ENCODE results near the gene TRMT112. TPM values are rescaled to one million over a fixed set of nuclear protein-coding genes. Genes with fewer than 3 reads are reported as not detected.
A peak's percentile ranks its signal among the peaks of the same experiment; 100 is the strongest.
"Not testable (repeated sequence)": the region's sequence is repeated elsewhere in the genome, so short reads cannot be mapped to it uniquely, and the experiment has no call there.

The TRMT112 gene
- total RNA-seq, 1 donor from 2014 or later = 149 TPM

DNA sequence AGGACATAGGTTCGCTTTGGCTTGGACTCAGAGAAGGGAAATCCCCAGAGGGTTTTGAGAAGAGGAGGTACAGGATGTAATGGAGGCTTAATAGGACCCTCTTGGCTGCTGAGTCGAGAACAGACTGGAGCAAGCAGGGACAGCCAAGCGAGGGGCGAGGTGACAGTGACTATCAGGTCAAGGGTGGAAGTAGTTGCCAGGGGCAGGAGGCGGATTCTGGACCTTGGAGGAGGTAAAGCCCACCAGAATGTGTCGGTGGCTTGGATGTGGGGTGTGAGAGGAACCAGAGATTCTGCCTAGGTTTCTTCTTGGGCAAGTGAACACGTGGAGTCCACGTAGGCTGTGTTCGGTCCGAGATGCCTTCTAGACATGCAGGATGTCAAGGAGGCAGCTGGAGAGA is 4.4 kb downstream of the TRMT112 start:
- Mint-ChIP-seq H3K27ac (peak overlapping the region; percentile 23), H3K27me3 (no peaks in the 10 kb centered on the region), H3K9me3 (ENCODE audit: low read depth) (no peaks in the 10 kb centered on the region), H3K4me1 (ENCODE audit: low read depth) (peaks cover 6% of the 10 kb centered on the region), H3K4me3 (ENCODE audit: low read depth) (no peak overlapping the region), H3K36me3 (ENCODE audit: insufficient read depth) (peaks cover 5% of the 10 kb centered on the region)
- TF ChIP-seq CTCF (IDR thresholded peaks at IDR 0.05; ENCODE audit: unreplicated experiment) = no peak
- DNase-seq (ENCODE audit: low spot score, unreplicated experiment) = no peak

- not testable (repeated sequence) for H3K4me1 Mint-ChIP-seq (ENCODE audit: low read depth); H3K27me3 Mint-ChIP-seq; H3K36me3 Mint-ChIP-seq (ENCODE audit: insufficient read depth); H3K9me3 Mint-ChIP-seq (ENCODE audit: low read depth); DNase-seq (ENCODE audit: low spot score, unreplicated experiment); H3K4me3 Mint-ChIP-seq (ENCODE audit: low read depth); H3K27ac Mint-ChIP-seq
Measured at GRCh38 chr11:64307795-64308194, 9.6 kb downstream of the TRMT112 start.

- Mint-ChIP-seq H3K9me3 (ENCODE audit: low read depth) (no peaks in the 10 kb centered on the region), H3K4me3 (ENCODE audit: low read depth) (peak overlapping the region; percentile 94), H3K27me3 (peaks cover 3% of the 10 kb centered on the region), H3K4me1 (ENCODE audit: low read depth) (peaks cover 9% of the 10 kb centered on the region), H3K27ac (peak overlapping the region; percentile 96), H3K36me3 (ENCODE audit: insufficient read depth) (no peaks in the 10 kb centered on the region)
- TF ChIP-seq CTCF (IDR thresholded peaks at IDR 0.05; ENCODE audit: unreplicated experiment) = no peak
- DNase-seq (ENCODE audit: low spot score, unreplicated experiment) = no peak
Measured at GRCh38 chr11:64306876-64307622, 10.3 kb downstream of the TRMT112 start.

DNA sequence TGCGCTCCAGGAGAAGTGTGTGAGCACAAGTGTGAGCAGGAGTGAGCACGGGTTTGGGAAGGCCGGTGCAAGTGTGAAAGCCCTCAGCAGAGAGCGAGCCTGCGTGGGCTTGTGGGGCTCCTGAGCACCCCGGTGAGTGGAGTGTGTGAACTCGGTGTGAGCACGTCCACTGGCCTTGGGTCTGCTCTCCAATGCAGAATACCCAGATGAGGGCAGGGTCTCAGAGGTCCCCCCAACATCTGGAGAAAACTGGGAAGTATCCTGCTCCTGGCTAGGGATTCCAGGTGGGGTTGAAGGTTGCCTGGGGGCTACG is 10.8 kb downstream of the TRMT112 start:
- H3K27me3 Mint-ChIP-seq = peaks cover 9% of the 10 kb centered on the region
- TF ChIP-seq CTCF (IDR thresholded peaks at IDR 0.05; ENCODE audit: unreplicated experiment) = no peak
- H3K4me3 Mint-ChIP-seq (ENCODE audit: low read depth) = peak overlapping the region; percentile 94
- H3K9me3 Mint-ChIP-seq (ENCODE audit: low read depth) = no peaks in the 10 kb centered on the region
- H3K36me3 Mint-ChIP-seq (ENCODE audit: insufficient read depth) = no peaks in the 10 kb centered on the region
- DNase-seq (ENCODE audit: low spot score, unreplicated experiment) = no peak
- peak overlapping the region; percentile 96 for H3K27ac Mint-ChIP-seq
- H3K4me1 Mint-ChIP-seq (ENCODE audit: low read depth) = peaks cover 9% of the 10 kb centered on the region

DNA sequence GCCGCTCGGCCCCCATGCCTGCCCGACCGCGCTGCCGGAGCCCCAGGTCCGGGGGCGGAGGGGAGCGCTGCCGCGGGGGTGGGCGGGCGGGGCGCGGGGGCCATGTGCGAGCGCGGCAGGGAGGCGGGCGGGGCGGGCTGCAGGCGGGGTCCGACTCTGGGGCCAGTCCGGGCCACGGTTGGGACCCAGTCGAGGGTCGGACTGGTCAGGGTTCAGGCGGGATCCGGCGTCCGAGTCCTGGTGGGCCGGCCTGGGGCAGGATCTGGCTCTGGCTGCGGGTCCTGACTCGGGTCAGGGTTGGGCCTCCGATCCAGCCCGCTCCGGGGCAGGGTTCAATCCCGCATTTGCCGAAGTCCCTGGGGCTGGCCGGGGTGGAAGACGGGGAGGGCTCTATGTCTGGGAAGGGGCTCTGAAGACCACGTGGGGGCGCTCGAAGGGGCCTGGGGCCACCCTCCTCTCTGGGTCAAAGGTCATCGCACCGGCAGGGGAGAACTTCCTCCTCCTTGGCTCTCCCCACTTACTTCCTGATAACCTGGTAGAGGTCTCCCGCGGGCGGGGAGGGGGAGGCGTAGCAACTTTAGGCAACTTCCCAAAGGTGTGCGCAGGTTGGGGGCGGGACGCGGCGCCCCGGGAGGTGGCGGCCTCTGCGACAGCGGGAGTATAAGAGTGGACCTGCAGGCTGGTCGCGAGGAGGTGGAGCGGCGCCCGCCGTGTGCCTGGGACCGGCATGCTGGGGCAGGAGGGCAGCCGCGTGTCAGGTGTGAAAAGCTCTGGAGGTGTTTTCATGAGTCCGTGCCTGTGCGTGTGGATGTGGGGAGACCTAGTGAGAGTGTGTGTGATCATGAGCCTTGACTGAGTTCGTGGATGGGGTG is 11.4 kb downstream of the TRMT112 start:
- TF ChIP-seq CTCF (IDR thresholded peaks at IDR 0.05; ENCODE audit: unreplicated experiment) = peak; percentile 57
- Mint-ChIP-seq H3K4me1 (ENCODE audit: low read depth) (peaks cover 9% of the 10 kb centered on the region), H3K27me3 (peaks cover 10% of the 10 kb centered on the region), H3K9me3 (ENCODE audit: low read depth) (no peaks in the 10 kb centered on the region), H3K27ac (peak overlapping the region; percentile 96), H3K4me3 (ENCODE audit: low read depth) (peak overlapping the region; percentile 94), H3K36me3 (ENCODE audit: insufficient read depth) (no peaks in the 10 kb centered on the region)
- peak; percentile 75 for DNase-seq (ENCODE audit: low spot score, unreplicated experiment)

All from progenitor cell of endocrine pancreas (in vitro differentiated cells).